Erythroblast (primary cell): ENCODE results near the gene CAMSAP3.

Experiments used
- GATA1 ChIP-seq: IDR thresholded peaks from 2 replicates; pipeline ENCODE4 v1.6.1; 2011; ENCODE audit warnings: low read depth, mild to moderate bottlenecking, control low read depth, low read length, moderate library complexity
- POLR2A ChIP-seq: IDR thresholded peaks from 2 replicates; pipeline ENCODE4 v1.6.1; 2011; ENCODE audit warnings: mild to moderate bottlenecking, low read length

GRCh38 chr19:7642295-7643030 is 46.8 kb downstream of the CAMSAP3 start:
- TF ChIP-seq POLR2A, result no peak
- TF ChIP-seq GATA1, result no peak
